Measurements from ENCODE around the gene ARAP1.

The ARAP1 gene

DNA sequence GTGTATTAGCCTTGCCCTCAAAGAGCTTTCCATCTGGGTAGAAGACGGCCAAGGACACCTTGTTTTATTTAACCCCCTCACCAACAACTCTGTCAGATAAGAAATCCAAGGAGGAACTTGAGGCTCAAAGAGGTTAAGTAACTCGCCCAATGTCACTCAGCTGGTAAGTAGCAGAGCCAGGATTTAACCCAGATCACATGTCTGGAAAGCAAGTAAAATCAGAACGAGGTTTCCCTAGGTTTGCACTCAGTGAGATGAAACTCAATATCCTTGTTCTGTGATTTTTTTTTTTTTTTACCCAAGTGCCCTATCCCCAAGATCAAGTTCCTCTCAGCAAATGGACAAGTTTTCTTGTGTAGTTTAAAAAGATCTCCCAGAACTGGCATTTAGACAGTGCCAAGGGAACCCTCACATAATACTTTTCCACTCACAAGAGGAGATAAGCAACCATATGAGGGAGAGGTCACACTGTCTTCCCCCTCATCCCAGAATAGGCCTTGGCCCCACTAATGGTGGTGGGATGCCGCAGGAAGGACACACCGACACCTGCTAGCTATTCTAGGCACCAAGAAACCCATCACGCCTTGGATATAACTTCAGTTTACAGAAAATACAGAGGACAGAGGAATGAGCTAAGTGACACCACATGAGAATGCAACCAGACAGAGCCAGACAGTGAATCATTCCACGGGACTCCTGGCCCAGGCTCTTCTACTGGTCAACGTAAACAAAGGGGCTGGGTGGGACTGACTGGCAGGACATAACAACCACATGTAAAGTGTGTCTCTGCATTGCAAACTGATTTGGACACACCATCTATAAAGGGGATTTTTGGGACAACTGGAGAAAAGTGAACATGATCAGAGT lies 8.6 kb upstream of the ARAP1 start:
- DNase-seq, result no peak

DNA sequence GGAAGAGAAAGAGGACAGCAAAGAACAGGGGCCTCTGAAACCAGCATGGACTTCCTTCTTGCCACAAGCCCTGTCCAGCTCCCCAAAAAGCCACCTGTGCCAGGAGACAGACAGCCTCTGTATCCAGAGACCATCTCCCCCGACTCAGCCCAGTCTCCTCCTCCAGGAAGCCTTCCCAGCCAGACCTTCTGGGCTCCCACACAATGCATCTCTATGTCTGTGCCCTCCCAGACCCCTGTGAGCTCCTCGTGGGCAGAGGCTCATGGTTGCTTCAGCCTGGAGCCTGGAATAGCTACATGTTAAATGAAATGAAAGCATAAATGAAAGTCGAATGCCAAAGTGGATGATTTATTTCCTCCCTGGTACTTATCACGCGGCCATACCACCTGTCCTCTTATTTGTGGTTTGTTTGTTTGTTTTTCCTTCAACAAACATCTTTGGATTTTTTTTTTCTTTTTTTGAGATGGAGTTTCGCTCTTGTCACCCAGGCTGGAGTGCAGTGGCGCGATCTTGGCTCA lies 7.3 kb upstream of the ARAP1 start:
- DNase-seq, result no peak

DNA sequence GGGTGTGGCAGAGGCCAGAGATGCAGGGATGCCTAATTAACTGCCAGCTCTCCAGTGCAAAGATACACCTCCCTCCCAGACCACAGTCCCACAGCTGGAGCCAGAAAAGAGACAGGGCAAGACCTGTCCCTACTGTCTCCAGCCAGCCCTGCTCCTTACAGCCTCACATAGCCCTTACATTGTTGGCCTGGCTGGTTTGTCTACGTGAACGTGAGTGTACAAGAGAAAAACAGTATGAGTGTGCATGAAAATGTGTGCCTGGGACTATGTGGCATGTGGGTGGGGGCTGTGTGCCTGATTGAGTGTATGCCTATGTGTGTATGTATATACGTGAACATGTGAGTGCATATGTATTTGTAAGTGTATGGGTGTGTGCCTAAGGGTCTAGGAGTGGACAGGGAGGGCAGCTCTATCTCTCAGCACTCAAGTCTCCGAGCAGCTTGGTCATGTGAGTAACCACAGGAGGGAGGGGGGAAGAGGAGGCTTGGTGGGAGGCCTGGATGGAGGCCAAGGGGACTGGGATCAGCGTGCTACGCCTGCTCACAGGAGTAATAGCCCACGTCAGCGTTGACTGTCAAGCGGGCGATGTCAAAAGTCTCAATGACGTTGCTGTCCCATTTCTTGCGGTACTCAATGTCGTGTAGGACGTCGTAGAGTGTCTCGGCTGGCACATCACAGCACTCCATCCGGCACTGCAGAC lies 6.6 kb upstream of the ARAP1 start:
- no peak for DNase-seq

DNA sequence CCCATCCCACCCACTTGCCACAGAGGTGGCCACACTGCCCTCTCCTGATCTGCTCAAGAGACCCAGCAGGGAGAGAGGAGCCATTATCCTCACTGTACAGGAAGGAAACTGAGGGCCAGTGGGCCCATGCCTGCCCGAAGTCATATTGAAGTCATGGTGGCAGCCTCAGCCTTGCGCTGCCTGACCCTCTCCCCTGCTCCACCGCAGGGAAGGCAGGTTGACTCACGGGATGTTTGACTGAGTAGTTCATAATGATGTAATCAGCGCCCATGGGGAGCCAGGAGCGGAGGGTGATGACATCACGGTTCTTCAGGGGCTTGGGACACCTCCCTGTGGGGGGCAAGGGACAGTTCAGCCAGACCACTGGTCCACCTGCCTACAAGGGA lies 6.1 kb upstream of the ARAP1 start:
- DNase-seq, result no peak

DNA sequence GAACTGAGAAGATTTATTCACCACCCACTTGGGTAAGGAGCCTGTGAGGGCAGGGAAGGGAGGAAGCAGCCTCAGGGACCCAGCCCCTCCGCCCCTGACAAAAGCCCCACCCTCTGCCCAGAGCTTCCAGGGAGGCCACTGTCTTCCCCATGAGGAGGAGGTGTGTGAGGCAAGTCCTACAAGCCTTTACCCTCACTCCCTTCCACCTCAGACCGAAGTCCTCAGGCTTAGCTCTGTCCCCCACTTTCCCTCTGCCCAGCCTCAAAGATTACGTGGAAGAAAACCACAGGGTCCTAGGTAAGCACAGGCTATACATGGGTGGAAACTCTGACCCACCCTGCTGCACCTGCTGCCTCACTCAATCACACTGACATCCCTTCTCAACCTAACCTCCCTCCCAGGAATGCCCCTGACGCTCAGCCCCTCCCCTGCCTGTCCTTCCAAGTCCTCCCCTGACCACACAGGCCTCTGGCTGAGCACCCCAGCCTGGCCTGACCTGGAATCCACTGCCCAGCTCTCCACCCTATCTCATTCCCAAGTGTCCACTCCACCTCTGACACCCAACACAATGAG lies 3.6 kb upstream of the ARAP1 start:
- DNase-seq, result no peak

DNA sequence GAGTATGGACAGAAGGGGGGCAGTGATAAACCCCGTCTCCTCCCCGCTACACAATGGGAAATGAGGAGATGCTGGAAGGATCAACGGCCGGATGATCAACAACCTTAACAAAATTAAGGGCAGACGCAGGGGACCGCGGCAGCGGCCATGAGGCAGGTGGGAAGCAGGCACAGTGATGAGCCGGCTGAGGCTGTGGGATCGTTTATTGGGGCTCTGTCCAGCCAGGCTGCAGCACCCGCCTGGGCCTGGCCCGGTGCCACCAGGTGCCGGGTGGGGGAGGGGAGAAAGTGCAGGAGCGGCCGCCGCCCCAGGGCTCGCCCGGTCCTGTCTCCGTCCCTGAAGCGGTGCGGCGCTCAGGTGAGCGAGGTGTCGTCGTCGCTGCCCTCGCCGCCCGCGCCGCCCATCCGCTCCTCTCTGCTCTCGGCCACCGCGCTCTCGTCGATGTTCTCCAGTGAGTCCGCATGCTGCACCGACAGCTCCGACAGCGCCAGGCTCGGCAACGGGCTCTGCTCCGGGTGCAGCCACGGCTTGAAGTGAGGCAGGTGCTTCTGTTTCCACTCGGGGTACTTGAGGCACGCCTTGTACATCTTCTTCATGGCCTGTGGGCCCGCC lies 2.4 kb upstream of the ARAP1 start:
- no peak for DNase-seq

DNA sequence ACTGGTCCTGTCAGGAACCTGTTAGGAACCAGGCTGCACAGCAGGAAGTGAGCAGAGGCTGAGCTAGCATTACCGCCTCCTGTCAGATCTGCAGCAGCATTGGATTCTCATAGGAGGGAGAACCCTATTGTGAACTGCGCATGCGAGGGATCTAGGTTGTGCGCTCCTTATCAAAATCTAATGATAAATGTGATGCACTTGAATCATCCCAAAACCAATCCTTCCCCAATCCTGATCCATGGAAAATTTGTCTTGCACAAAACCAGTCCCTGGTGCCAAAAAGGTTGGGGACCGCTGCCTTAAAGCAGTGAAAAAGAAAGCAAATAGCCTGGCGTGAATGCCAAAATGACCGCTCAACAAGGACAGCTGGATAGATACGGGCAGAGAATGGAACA lies 1.9 kb upstream of the ARAP1 start:
- no peak for DNase-seq

DNA sequence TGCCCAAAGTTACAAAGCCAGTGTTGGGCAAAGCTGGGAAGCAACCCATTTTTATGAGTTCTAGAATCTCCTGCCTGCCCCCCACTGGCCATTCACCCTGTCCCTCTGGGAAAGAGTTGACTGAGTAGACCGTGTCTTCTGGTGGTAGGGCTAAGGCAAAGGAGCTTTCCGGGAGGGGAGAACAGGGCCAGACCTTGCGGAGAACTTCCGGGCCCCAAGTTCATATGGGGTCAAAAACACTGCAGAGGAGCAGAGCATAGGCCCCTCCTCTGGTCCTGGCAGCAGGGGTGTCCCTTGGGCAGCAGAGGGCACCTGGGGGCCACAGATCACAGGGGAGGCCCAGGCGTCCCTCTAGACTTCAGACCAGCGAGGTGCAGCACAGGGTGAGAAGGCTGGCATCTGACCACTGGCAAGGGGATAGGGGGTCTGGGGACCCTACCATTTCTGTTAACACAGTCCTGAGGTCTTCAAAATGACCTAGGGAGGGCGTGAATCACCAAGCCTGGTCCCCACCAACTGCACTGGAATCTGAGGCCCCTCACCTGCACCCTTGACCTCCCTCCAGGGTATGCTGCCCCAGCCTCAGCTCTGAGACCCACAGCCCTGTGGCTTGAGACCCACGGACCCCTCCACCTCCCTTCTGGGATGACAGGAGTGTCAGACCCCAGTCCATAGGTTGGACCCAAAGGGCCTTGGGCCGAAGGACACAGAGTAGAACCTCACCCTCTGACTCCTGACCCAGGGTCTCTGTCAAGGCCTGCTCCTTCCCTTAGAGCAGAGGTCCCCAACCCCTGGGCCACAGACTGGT lies 1.3 kb upstream of the ARAP1 start:
- no peak for DNase-seq

DNA sequence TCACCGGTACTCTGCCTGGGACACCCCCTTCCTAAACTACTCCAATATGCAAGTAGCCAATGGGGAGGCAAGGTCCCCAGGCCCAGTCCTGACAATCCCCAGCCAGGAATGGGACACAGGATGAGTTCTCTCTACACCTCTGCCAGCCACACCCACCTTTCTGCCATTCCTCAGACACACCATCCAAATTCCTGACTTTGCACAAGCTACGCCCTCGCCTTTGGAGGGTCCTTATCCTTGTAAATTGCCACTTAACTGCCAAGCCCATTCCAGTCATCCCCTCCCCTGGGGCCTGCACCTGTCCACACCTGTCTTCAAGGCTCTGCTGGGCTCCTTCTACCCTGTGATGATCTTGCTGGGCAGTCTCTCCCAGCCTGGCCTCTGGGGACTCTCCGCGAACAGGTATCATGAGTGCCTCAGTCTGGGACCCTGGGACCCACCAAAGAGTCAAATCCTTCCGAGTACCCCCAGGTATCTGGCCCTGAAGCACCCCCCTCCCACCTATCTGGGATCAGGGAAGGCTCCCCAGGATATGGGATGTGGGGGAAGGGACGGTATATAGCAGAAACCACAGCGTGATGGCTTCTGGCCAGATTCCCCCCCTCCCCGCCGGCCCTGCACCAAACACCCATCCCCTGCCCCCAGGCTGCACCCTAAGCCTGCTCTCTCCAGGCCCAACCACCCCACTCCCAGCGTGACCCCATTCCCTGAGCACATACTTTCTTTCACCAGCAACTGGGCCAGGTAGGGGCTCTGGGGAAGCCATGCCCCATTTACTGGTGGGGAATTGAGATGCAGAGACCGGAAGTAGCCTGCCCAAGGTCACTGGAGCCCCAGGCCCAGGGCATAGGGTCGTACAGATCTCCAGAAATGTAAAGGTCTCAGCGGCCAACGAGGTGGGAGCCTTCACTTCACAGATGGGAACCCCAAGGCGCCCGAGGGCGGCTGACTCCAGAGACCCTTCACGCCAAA lies 806 bp downstream of the ARAP1 start:
- no peak for DNase-seq

DNA sequence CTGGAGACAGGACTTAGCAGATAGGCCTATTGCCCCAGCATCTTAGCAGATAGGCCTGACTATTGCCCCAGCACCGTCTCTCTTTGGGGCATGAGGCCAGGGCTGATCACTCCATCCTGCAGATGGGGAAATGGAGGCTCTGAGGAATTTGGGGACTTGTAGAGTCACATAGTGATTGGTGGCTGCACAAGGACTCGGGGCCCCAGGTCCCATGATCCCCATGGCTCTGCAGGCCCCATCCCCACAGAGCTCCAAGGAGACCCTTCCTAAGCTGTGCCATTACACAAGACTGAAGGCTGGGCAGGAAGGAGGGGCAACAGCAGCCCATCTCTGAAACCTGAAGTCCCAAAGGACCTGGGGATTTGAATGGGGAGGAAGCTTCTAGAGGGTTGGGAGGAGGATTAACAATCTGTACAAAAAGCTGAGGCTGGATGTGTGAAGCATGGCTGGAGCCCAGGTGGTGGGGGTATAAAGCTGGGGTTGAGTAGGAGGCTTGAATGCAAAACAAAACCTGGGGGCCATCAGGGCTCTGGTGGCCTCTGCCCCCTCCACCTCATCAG lies 1.6 kb downstream of the ARAP1 start:
- no peak for DNase-seq

DNA sequence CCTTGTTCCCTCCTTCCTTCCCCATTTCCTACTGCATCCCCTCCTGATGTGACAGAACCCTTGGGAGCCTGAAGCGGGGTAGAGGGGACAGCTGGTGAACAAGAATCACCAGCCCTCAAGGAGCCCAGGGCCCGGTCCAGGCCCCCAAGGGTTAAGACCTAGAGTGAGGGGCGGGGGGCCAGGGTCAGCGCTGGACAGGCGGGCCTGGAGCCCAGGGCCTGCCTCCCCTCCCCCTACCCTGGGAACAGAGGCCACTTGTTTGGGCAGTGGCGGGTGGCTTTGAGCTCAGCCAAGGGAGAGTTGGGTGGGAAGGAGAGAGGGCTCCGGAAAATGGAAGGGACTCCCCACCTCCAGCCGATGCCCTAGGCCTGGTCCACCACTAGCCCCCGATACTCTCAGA lies 2.1 kb downstream of the ARAP1 start:
- no peak for DNase-seq

DNA sequence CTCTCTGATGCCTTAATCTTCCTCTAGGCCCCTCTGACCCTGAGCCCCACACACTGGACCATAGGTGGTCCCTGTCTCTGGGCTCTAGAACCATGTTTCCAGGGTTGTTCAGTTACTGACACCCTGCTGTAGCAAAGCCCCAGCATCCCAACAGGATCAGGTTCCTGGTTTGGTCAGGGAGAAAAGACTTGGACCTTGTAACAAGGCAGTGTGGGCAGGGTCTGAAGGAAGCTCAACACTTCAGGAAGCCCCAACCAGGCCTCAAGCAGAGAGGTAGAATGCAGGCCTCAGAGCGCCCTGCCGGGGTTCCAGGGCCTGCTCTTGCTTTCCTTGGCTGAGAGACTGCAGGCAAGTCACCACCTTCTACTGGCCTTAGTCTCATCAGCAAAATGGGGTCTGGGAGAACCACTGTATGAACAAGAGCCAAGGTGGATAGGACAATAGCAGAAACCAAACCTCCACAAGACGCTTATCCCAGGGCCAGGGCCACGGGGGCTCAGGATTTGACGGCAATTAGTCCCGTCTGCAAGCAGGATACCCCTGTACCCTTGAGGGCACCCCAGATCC lies 4.8 kb downstream of the ARAP1 start:
- no peak for DNase-seq

DNA sequence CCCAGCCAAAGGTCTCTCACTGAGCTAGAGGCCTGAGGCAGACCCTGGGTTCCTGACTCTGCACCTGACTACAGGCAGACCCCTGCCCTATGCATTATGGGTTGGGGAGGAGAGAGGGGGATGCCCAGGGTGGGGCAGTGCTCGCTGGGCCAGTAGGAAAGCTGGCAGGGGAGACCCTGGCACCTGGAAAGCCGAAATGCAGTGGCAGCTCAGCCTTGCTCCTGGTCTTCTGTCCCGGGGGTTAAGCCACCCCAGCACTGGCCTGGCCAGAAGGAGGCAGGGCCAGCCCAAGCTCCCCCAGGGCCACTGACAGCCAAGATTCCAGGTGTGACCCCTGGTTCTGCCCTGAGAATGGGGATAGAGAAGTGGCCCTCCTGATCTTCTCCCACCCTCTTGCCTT lies 5.4 kb downstream of the ARAP1 start:
- no peak for DNase-seq

DNA sequence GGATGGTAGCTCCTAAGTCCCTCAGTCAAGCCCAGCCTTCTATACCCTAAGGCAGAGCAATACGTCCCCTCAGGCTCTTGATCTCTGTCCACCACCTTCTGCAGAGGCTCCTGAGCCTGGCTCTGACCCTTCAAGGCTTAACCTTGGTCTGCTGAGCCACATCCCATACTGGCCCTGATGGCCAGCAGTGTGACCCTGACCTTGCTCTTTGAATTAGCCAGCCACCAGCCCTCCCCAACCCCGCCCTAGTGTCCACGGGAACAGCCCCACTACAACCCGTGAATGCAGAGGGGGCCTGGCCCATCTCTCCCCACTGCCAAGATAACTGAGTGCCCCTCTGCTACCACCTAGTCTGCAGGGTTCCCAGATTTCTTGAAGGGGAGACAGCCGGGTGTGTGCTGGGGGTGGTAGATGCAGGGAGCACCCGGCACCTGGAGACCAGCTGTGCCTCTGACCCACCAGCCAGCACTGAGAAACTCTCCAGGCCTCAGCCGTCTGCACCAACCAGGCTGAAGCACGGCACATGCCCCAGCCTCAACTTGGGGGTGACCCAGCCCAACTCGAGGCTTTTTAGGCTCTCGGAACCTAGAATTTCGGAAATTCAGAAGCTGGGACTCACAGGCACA lies 6.2 kb downstream of the ARAP1 start:
- DNase-seq, result no peak

DNA sequence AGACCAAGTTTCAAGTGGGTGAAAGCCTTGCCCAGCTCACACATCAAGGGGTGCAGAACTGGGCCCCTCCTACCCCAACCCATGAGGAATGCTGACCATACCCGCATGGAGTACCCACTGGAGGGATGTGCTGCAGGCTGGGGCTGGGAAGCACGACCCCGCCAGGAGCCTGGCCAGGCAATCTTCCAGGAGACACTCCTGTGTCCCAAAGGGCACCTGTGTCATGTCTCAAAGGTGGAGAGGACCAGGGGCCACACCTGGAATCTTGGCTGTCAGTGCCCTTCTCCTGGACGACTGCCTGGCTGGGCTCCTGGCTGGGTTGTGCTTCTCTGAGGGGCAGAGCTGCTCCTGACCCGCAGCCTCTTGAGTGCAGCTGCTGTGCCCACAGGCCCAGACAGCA lies 6.7 kb downstream of the ARAP1 start:
- no peak for DNase-seq

DNA sequence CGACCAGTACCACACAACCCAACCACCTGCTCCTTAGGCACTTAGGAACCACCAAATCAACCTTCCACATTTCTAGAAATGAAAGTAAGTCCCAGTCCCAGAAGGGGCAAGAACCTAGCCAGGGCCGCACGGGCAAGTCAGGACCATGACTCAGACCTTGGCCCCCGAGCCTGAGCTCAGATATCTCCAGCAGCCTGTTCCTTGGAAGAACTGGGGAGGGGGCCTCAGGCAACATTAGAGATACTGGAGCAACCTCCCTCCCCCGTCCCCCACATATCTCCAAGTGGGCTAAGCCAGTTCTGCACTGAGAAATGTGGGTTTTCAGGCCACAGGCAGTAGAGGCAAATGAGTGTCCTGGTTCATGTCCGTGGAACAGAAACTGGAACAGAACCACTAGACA lies 7.7 kb downstream of the ARAP1 start:
- DNase-seq, result no peak

DNA sequence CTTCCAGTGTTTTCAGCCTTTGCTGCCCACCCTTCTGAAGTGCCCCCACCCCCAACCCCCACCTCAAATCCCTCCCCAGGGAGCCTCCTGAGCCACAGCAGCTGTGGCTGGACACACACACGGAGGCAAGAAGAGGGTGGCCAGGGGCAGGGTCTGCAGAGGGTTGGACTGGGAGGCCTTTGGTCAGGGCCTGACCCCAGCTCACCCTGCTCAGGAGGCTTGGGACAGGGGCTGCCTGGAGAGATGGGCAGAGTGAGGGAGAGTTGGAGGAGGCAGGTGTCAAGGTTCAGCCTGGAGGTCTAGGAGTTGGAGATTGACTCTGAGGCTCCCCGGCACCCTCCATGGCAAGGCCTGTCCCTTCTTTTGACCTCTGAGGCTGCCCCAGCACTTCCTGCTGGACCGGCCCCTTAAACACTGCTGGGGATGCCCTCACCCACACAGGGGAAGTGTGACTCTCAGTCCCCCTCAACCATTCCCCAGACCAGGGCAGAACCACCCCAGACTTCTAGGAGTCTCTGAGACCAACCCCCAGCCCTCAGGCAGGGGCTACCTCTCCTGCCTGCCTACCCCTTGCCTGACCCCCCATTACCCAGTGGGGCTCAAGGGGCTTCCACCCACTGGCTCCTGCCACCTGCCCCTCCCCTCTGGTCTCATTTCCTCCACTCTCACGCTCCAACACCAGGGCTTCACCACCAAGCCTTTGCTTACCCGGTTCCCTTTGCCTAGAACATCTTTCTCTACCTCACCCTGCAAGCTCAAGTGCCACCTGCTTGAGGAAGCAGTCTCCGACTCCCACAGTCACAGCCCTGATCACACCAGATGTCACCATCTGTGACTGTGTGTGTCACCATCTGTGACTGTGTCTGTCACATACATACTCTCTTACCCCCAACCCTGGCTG lies 8.6 kb downstream of the ARAP1 start:
- DNase-seq, result no peak

DNA sequence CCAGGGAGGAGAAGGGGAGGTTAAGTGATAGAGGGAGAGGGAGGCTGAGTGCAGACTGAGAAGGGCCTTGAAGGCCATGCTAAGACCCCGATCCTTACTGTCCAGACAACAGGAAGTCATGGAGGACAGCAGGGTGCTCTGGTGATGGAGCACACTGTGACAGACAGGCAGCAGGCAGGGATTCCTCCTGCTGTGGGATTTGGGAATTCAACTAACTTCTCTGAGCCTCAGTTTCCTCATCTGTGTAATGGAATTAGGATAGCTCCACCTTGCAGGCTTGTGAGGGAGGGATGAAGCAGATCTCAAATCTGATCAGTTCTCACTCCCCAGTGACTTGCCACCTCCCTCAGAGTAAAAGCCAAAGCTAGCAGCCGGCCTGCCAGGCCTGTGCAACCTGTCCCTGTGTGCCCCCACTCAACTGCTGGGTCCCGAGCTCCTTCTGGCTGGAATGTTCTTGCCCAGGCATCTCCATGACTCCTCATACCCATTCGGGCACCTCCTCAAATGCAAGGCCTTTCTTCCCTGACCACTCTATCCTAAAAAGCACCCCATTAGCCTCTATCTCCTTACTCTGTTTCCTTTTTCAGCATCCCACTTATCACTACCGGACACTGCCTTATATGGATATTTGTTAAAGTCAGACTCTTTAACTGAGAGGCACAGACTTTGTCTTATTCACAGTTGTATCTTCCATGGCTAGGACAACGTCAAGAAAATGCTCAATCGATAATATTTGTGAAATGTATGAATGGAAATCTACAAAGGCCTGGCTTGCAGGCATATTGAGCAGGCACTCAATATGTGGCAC lies 9.5 kb downstream of the ARAP1 start:
- DNase-seq, result no peak
